Fibroblast of lung (primary cell): ENCODE measurements around the gene CA5A. TPM values are rescaled to one million over a fixed set of nuclear protein-coding genes. Genes with fewer than 3 reads are reported as not detected.
"Not testable (repeated sequence)": the region's sequence is repeated elsewhere in the genome, so short reads cannot be mapped to it uniquely, and the experiment has no call there.

ENCODE experiments used
- DNase-seq, 2 donors: peaks; one replicate each; pipeline versions ENCODE4 v3.0.0 to v3.0.0-alpha.2; 2010; ENCODE audit warnings: low read depth in 2 of 2
- H2AFZ ChIP-seq: 2 replicates; pipeline ENCODE4 v1.5.1; 2012; ENCODE audit warnings: low read length, control low read depth, inconsistent platforms
- H3K27ac ChIP-seq: 2 replicates; pipeline ENCODE4 v1.5.1; 2011; ENCODE audit warnings: low read length, control low read depth; ENCODE audit not compliant: insufficient read depth
- H3K27me3 ChIP-seq: 2 replicates; pipeline ENCODE4 v1.5.1; 2011; ENCODE audit warnings: mild to moderate bottlenecking, low read length; ENCODE audit not compliant: control insufficient read depth, insufficient read depth
- H3K36me3 ChIP-seq: 2 replicates; pipeline ENCODE4 v1.5.1; 2011; ENCODE audit warnings: low read length; ENCODE audit not compliant: control insufficient read depth, insufficient read depth
- H3K4me1 ChIP-seq: 2 replicates; pipeline ENCODE4 v1.5.1; 2011; ENCODE audit warnings: low read length; ENCODE audit not compliant: control insufficient read depth, insufficient read depth; ENCODE audit errors: extremely low read depth
- H3K4me2 ChIP-seq: 2 replicates; pipeline ENCODE4 v1.5.1; 2011; ENCODE audit warnings: low read length, control low read depth; ENCODE audit not compliant: insufficient read depth; ENCODE audit errors: extremely low read depth
- H3K4me3 ChIP-seq, 4 experiments: fragments of 200-600 bp in 1 of 4; sonication (generic) in 1 of 4; replicated peaks in 1 of 4; 2 replicates each; pipeline ENCODE4 v1.5.1; 2011 to 2016; ENCODE audit warnings: low read length in 4 of 4, low read depth in 3 of 4, mild to moderate bottlenecking in 3 of 4, control low read depth in 2 of 4, inconsistent platforms in 1 of 4, mixed read lengths in 1 of 4; ENCODE audit not compliant: insufficient read depth in 1 of 4; ENCODE audit errors: control extremely low read depth in 1 of 4
- H3K79me2 ChIP-seq: 2 replicates; pipeline ENCODE4 v1.5.1; 2012; ENCODE audit warnings: mild to moderate bottlenecking, low read length, inconsistent platforms; ENCODE audit not compliant: control insufficient read depth, insufficient read depth
- H3K9ac ChIP-seq: 2 replicates; pipeline ENCODE4 v1.5.1; 2011; ENCODE audit warnings: mild to moderate bottlenecking, low read length, control low read depth; ENCODE audit not compliant: insufficient read depth
- H3K9me3 ChIP-seq: 2 replicates; pipeline ENCODE4 v1.5.1; 2012; ENCODE audit warnings: low read depth, low read length; ENCODE audit not compliant: control insufficient read depth, insufficient read depth
- H4K20me1 ChIP-seq: 2 replicates; pipeline ENCODE4 v1.5.1; 2011; ENCODE audit warnings: low read length; ENCODE audit not compliant: control insufficient read depth, insufficient read depth; ENCODE audit errors: extremely low read depth
- EZH2 ChIP-seq: IDR thresholded peaks from 2 replicates; pipeline ENCODE4 v1.5.1; 2012; ENCODE audit warnings: low read length, control low read depth, mild to moderate bottlenecking; ENCODE audit errors: missing control alignments
- polyA plus RNA-seq, 2 donors: library from polyadenylated mRNA; depleted of rRNA in 1 of 2; stranded (reverse) in 1 of 2; unstranded in 1 of 2; fragments of >200 nt; gene quantifications; 2 replicates each; pipeline ENCODE4 v1.2.1, GENCODE V29; 2011 to 2012; ENCODE audit warnings: missing spikeins in 1 of 2
- total RNA-seq: library from RNA; depleted of rRNA; stranded (reverse); fragments of >200 nt; gene quantifications from 2 replicates; pipeline ENCODE4 v1.2.1, GENCODE V29; 2014
- TF ChIP-seq, protein P1 (sequence below), 2 donors: IDR thresholded peaks in 1 of 2; conservative IDR thresholded peaks in 1 of 2; 1 replicate in 1 of 2; 2 replicates in 1 of 2; pipeline ENCODE4 v1.5.1; 2011 to 2012; ENCODE audit warnings: low read length in 2 of 2, control low read depth in 1 of 2, inconsistent platforms in 1 of 2, low read depth in 1 of 2, mild to moderate bottlenecking in 1 of 2

Gene CA5A
- total and polyA plus RNA-seq, 2 donors (not counting 1 experiment from before 2014, with no cell fraction given): not detected

DNA sequence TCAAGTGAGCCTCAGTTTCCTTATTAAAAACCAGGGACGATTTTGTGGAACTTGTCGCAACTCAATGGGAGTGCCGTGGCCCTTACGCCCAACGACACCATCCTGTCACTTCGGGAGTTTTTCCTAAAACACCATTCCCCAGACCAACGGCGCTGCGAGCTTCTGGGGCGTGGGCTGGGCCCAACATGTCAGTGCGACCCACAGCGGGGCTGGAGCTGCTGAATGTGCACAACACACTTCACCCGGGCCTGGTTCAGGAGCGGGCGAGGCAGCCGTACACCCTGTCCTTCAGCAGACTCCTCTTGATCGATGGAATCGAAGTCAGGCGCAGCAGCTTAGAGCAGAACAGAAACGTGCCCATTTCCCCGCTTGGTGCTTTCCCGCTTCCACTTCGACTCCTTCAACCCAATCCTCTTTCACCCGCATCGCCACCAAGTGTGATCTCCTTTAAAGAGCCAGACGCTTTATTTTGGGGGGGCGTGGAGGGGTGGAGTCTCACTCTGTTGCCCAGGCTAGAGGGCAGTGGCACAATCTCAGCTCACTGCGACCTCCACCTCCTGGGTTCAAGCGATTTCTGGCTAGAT, 53.8 kb downstream of the CA5A start:
- H3K4me3 ChIP-seq: no peak overlapping the region
- peaks cover 3% of the 10 kb centered on the region for H3K27me3 ChIP-seq
- H3K36me3 ChIP-seq: no peaks in the 10 kb centered on the region
- no peak overlapping the region for H2AFZ ChIP-seq
- no peak overlapping the region for H3K9ac ChIP-seq
- H3K27ac ChIP-seq: no peak overlapping the region
- H3K4me2 ChIP-seq: no peak overlapping the region
- no peaks in the 10 kb centered on the region for H4K20me1 ChIP-seq
- no peak for TF ChIP-seq EZH2
- TF ChIP-seq, protein P1, sequence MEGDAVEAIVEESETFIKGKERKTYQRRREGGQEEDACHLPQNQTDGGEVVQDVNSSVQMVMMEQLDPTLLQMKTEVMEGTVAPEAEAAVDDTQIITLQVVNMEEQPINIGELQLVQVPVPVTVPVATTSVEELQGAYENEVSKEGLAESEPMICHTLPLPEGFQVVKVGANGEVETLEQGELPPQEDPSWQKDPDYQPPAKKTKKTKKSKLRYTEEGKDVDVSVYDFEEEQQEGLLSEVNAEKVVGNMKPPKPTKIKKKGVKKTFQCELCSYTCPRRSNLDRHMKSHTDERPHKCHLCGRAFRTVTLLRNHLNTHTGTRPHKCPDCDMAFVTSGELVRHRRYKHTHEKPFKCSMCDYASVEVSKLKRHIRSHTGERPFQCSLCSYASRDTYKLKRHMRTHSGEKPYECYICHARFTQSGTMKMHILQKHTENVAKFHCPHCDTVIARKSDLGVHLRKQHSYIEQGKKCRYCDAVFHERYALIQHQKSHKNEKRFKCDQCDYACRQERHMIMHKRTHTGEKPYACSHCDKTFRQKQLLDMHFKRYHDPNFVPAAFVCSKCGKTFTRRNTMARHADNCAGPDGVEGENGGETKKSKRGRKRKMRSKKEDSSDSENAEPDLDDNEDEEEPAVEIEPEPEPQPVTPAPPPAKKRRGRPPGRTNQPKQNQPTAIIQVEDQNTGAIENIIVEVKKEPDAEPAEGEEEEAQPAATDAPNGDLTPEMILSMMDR (conservative IDR thresholded peaks at IDR 0.05 in 1 of 2, IDR thresholded peaks at IDR 0.05 in 1 of 2; ENCODE audit: low read depth in 1 of 2, low read length in 2 of 2): no peak
- no peaks in the 10 kb centered on the region for H3K4me1 ChIP-seq
- H3K9me3 ChIP-seq: no peaks in the 10 kb centered on the region
- DNase-seq: no peak
- no peaks in the 10 kb centered on the region for H3K79me2 ChIP-seq

DNA sequence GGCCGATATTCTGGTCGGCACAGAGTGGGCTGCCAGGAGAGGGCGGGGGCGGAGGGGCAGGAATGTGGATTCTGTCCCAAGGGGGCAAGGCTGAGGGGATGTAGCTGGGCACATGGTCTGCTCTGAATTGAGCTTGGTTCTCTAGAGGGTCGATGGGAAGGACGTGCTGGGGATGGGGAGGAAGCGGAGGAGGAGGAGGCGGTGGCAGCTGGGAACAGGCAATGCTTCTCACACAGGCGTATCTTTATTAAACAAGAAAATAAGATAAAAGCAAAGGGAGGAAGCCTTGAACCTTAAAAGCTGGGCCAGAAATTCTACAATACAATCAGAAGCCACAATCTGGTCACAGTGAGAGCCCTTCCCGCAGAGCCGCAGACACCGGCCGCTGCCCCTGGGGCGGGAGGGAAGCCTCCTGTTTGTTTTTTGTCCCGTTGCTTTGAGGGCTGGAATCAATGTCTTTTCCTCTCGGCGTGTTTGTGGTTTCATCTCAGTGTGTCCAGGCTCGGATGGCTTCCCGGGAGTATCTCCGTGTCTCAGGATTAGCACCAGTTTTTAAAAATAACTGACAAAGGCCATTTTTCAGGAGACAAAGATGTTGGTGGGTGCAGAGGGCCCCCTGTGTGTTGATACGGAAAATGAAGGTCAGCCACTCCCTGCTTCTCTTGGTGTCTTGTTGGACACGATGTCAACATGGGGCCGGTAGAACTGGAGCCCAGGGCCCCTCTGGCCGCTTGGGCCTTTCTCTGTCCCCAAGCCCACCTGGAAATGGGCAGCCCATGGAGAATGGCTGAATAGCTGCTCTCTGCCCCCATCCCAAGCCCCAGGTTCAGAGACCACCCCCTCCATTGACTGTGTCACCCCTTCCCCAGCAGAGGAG, 54.8 kb downstream of the CA5A start:
- Histone ChIP-seq H3K27ac (no peak overlapping the region), H3K79me2 (no peaks in the 10 kb centered on the region), H3K4me2 (no peak overlapping the region), H3K9me3 (no peaks in the 10 kb centered on the region), H3K9ac (no peak overlapping the region), H4K20me1 (no peaks in the 10 kb centered on the region), H3K36me3 (no peaks in the 10 kb centered on the region), H3K27me3 (peaks cover 3% of the 10 kb centered on the region), H3K4me1 (no peaks in the 10 kb centered on the region), H3K4me3 (no peak overlapping the region), H2AFZ (no peak overlapping the region)
- no peak for DNase-seq
- TF ChIP-seq EZH2: no peak
- TF ChIP-seq, protein P1 (conservative IDR thresholded peaks at IDR 0.05 in 1 of 2, IDR thresholded peaks at IDR 0.05 in 1 of 2; ENCODE audit: low read depth in 1 of 2, low read length in 2 of 2): no peak

DNA sequence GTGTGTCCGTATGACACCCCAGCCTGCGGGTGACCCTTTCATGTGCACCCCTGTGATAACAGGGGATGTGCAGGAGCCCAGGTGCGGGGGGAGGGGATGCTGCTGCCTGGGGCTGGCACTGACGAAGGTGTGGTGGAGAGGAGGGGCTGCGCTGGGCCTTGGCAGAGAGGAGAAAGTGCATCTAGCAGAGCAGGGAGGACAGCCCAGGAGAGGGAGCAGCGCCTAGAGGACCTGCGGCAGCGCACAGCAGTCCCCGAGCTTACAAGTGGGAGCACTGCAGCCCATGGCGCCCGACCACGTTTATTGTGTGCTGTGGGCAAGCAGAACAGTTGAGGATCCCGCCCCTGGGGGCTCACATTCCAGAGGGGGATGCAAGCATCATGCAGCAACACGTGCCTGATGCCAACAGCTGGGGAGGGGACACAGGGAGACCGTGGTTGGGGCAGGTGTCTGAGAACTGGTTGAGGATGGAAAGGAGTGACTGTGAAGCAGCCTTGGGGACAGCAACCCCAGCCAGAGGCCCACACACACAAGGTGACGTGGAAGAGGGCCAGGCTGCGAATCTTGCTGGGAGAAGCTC, 56.1 kb downstream of the CA5A start:
- H3K9ac ChIP-seq: no peak overlapping the region
- H3K36me3 ChIP-seq: no peaks in the 10 kb centered on the region
- no peak for TF ChIP-seq EZH2
- TF ChIP-seq, protein P1 (conservative IDR thresholded peaks at IDR 0.05 in 1 of 2, IDR thresholded peaks at IDR 0.05 in 1 of 2; ENCODE audit: low read depth in 1 of 2, low read length in 2 of 2): no peak
- H3K27me3 ChIP-seq: peaks cover 3% of the 10 kb centered on the region
- no peak overlapping the region for H3K4me2 ChIP-seq
- H3K27ac ChIP-seq: no peak overlapping the region
- H2AFZ ChIP-seq: no peak overlapping the region
- H3K4me3 ChIP-seq: no peak overlapping the region
- H3K9me3 ChIP-seq: no peaks in the 10 kb centered on the region
- H3K4me1 ChIP-seq: no peaks in the 10 kb centered on the region
- no peak for DNase-seq
- H3K79me2 ChIP-seq: no peaks in the 10 kb centered on the region
- no peaks in the 10 kb centered on the region for H4K20me1 ChIP-seq

DNA sequence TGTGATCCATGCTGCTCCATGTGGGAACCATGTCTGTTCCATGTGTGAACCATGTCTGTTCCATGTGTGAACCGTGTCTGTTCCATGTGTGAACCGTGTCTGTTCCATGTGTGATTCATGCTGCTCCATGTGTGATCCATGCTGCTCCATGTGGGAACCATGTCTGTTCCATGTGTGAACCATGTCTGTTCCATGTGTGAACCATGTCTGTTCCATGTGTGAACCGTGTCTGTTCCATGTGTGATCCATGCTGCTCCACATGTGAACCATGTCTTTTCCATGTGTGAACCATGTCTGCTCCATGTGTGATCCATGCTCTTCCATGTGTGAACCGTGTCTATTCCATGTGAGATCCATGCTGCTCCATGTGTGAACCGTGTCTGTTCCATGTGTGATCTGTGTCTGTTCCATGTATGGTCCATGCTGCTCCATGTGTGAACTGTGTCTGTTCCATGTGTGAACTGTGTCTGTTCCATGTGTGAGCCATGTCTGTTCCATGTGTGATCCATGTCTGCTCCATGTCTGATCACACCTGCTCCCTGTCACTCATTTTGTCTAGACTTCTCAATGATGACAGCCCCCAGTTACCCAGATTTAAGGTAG, 56.8 kb downstream of the CA5A start:
- not testable (repeated sequence) for H3K36me3 ChIP-seq, H3K9ac ChIP-seq, H2AFZ ChIP-seq

More for the DNA sequence above, 56.8 kb downstream of the CA5A start:
- H3K27me3 ChIP-seq, H3K27ac ChIP-seq, H3K4me3 ChIP-seq, H3K4me1 ChIP-seq, H3K4me2 ChIP-seq, H3K79me2 ChIP-seq, H4K20me1 ChIP-seq, H3K9me3 ChIP-seq, DNase-seq: not testable (repeated sequence)
